NCI-H2227 (cell line): ENCODE data around the gene GAS7.
A peak's percentile ranks its signal among the peaks of the same experiment; 100 is the strongest.

Source experiments
- DNase-seq: peaks from one replicate; lab custom pipeline; 2025; ENCODE audit not compliant: unreplicated experiment; lab: John Stamatoyannopoulos, UW

Gene GAS7

GRCh38 chr17:10198509-10199249 lies at the start of gene GAS7:
TSS of gene GAS7 (minus strand) at chr17:10198606.
- peak; percentile 20 for DNase-seq

GRCh38 chr17:10247810-10248209 lies 49.4 kb upstream of the GAS7 start:
- no peak for DNase-seq

GRCh38 chr17:10243883-10244844 lies 45.8 kb upstream of the GAS7 start:
- no peak for DNase-seq

- DNase-seq = no peak
These were observed 43.4 kb upstream of the GAS7 start for GRCh38 chr17:10241781-10242180.

- no peak for DNase-seq
These were observed 40.3 kb upstream of the GAS7 start for GRCh38 chr17:10238661-10239060.

GRCh38 chr17:10234033-10234432 lies 35.6 kb upstream of the GAS7 start:
- no peak for DNase-seq

- DNase-seq = no peak
These were observed 34.8 kb upstream of the GAS7 start for GRCh38 chr17:10233161-10233560.

- no peak for DNase-seq
These were observed 30.8 kb upstream of the GAS7 start for GRCh38 chr17:10229181-10229580.

GRCh38 chr17:10226930-10227695 lies 28.7 kb upstream of the GAS7 start:
- DNase-seq = no peak

GRCh38 chr17:10224582-10225195 lies 26.3 kb upstream of the GAS7 start:
- DNase-seq = no peak

GRCh38 chr17:10219193-10219592 lies 20.8 kb upstream of the GAS7 start:
- no peak for DNase-seq

GRCh38 chr17:10217916-10218315 lies 19.5 kb upstream of the GAS7 start:
- no peak for DNase-seq

- DNase-seq = no peak
These were observed 18.0 kb upstream of the GAS7 start for GRCh38 chr17:10216213-10216938.

GRCh38 chr17:10215286-10215685 lies 16.9 kb upstream of the GAS7 start:
- DNase-seq = no peak

GRCh38 chr17:10211666-10212065 lies 13.3 kb upstream of the GAS7 start:
- no peak for DNase-seq

- no peak for DNase-seq
These were observed 11.8 kb upstream of the GAS7 start for GRCh38 chr17:10210151-10210574.

GRCh38 chr17:10208604-10209193 lies 10.3 kb upstream of the GAS7 start:
- DNase-seq = no peak

- no peak for DNase-seq
These were observed 8.7 kb upstream of the GAS7 start for GRCh38 chr17:10207153-10207552.

GRCh38 chr17:10205549-10206185 lies 7.3 kb upstream of the GAS7 start:
- no peak for DNase-seq
